Endothelial cell of umbilical vein (primary cell): ENCODE results near the gene PCDH9. TPM values are rescaled to one million over a fixed set of nuclear protein-coding genes. Genes with fewer than 3 reads are reported as not detected.

Source experiments
- BruUV-seq: library from RNA; stranded (reverse); fragments of 400-500 nt; replicated peaks from 2 replicates; lab custom pipeline; 2021; lab: Mats Ljungman, UMichigan
- CTCF ChIA-PET: fragments of 300-600, 350-600 bp; sonication (Branson Sonifier 250); formaldehyde crosslinking; loops from one replicate; lab custom pipeline; 2021; ENCODE audit warnings: antibody characterized with exemption, inconsistent platforms; lab: Charles Lee
- POLR2A ChIA-PET: fragments of 300-600, 350-600 bp; sonication (Branson Sonifier 250); formaldehyde crosslinking; loops from one replicate; lab custom pipeline; 2021; ENCODE audit warnings: antibody characterized with exemption, inconsistent platforms; lab: Charles Lee
- DNase-seq: peaks from one replicate; pipeline ENCODE4 v3.0.0-alpha.2; 2011; ENCODE audit warnings: low read depth, low spot score
- FAIRE-seq: peaks from 2 replicates; lab custom pipeline; 2011; peaks lifted over from hg19 to GRCh38; lab: Jason Lieb, UNC
- H2AFZ ChIP-seq: 2 replicates; pipeline ENCODE4 v1.6.0; 2012; ENCODE audit warnings: low read depth, low read length, control low read depth, inconsistent platforms
- H3K27ac ChIP-seq: 2 replicates; pipeline ENCODE4 v1.5.1; 2011; ENCODE audit warnings: low read depth, mild to moderate bottlenecking, control low read depth, low read length, moderate library complexity; ENCODE audit not compliant: insufficient read depth
- H3K27me3 ChIP-seq, 2 experiments: 2 replicates each; pipeline versions ENCODE4 v1.6.0 to v1.6.1; 2011; ENCODE audit warnings: low read length in 2 of 2, mixed read lengths in 1 of 2; ENCODE audit not compliant: control insufficient read depth in 2 of 2, insufficient read depth in 2 of 2
- H3K36me3 ChIP-seq, 2 experiments: 2 replicates in 1 of 2; 3 replicates in 1 of 2; pipeline ENCODE4 v1.5.1; 2011; ENCODE audit warnings: low read length in 2 of 2, mild to moderate bottlenecking in 1 of 2, moderate library complexity in 1 of 2; ENCODE audit not compliant: control insufficient read depth in 2 of 2, insufficient read depth in 2 of 2; ENCODE audit errors: extremely low read depth in 1 of 2
- H3K4me1 ChIP-seq: 3 replicates; pipeline ENCODE4 v1.5.1; 2011; ENCODE audit warnings: mild to moderate bottlenecking, low read length; ENCODE audit not compliant: control insufficient read depth, insufficient read depth; ENCODE audit errors: extremely low read depth
- H3K4me2 ChIP-seq: 2 replicates; pipeline ENCODE4 v1.6.1; 2011; ENCODE audit warnings: low read length, control low read depth, mixed read lengths; ENCODE audit not compliant: insufficient read depth
- H3K4me3 ChIP-seq, 3 experiments: fragments of 200-600 bp in 1 of 3; sonication (generic), shearing (Covaris generic) in 1 of 3; replicated peaks in 1 of 3; 2 replicates each; pipeline ENCODE4 v1.5.1; 2011 to 2016; ENCODE audit warnings: control low read depth in 3 of 3, low read length in 3 of 3, mild to moderate bottlenecking in 2 of 3, inconsistent platforms in 1 of 3, low read depth in 1 of 3, moderate library complexity in 1 of 3; ENCODE audit not compliant: insufficient read depth in 1 of 3
- H3K79me2 ChIP-seq: 2 replicates; pipeline ENCODE4 v1.6.0; 2012; ENCODE audit warnings: low read length, inconsistent platforms; ENCODE audit not compliant: control insufficient read depth, insufficient read depth
- H3K9ac ChIP-seq: replicated peaks from 2 replicates; pipeline ENCODE3; 2011; ENCODE audit warnings: low read length, control low read depth; ENCODE audit not compliant: insufficient read depth; ENCODE audit errors: extremely low read depth
- H3K9me1 ChIP-seq: replicated peaks from 3 replicates; pipeline ENCODE4 v1.6.0; 2011; ENCODE audit warnings: mild to moderate bottlenecking, low read length; ENCODE audit not compliant: control insufficient read depth, insufficient read depth; ENCODE audit errors: extremely low read depth
- H3K9me3 ChIP-seq: replicated peaks from 2 replicates; pipeline ENCODE4 v1.5.1; 2012; ENCODE audit warnings: low read length, inconsistent platforms; ENCODE audit not compliant: control insufficient read depth, insufficient read depth
- H4K20me1 ChIP-seq: replicated peaks from 2 replicates; pipeline ENCODE3; 2011; ENCODE audit warnings: mild to moderate bottlenecking, low read length; ENCODE audit not compliant: control insufficient read depth, insufficient read depth; ENCODE audit errors: extremely low read depth
- EZH2 ChIP-seq: IDR thresholded peaks from 2 replicates; pipeline ENCODE4 v1.6.1; 2012; ENCODE audit warnings: borderline replicate concordance, low read depth, mild to moderate bottlenecking, moderate library complexity, low read length, inconsistent platforms; ENCODE audit not compliant: severe bottlenecking
- FOS ChIP-seq: IDR thresholded peaks from 2 replicates; pipeline ENCODE4 v1.6.1; 2011; ENCODE audit warnings: mild to moderate bottlenecking, low read length, moderate library complexity, borderline replicate concordance; ENCODE audit not compliant: insufficient read depth
- GATA2 ChIP-seq: IDR thresholded peaks from 2 replicates; pipeline ENCODE4 v1.7.0; 2011; ENCODE audit warnings: low read depth, mild to moderate bottlenecking, moderate library complexity, mixed read lengths, low read length; ENCODE audit not compliant: insufficient read length, insufficient read depth
- JUN ChIP-seq: IDR thresholded peaks from 2 replicates; pipeline ENCODE4 v1.6.1; 2011; ENCODE audit warnings: borderline replicate concordance, low read depth; ENCODE audit not compliant: insufficient read length, insufficient read depth
- MYC ChIP-seq: IDR thresholded peaks from one replicate; pipeline ENCODE4 v1.6.1; 2011; ENCODE audit warnings: mild to moderate bottlenecking, low read depth, low read length
- POLR2A ChIP-seq: IDR thresholded peaks from 2 replicates; pipeline ENCODE4 v1.6.1; 2012; ENCODE audit warnings: low read depth, mild to moderate bottlenecking, control low read depth, low read length
- POLR2AphosphoS5 ChIP-seq: IDR thresholded peaks from 2 replicates; pipeline ENCODE4 v1.6.1; 2012; ENCODE audit warnings: low read depth, mild to moderate bottlenecking, control low read depth, low read length, moderate library complexity; ENCODE audit not compliant: insufficient read depth
- dilution Hi-C: fragments of 300-500 bp; cut with MboI; formaldehyde crosslinking; loops from one replicate; pipeline ENCODE4 v1.15.0; 2019; ENCODE audit warnings: low sequenced_read_pairs; ENCODE audit not compliant: extremely low pct_ligation_motif_present
- intact Hi-C: fragments of 100-400 bp; cut with micrococcal nuclease; formaldehyde crosslinking; loops from one replicate; pipeline ENCODE4 v1.10.0; 2022
- polyA plus RNA-seq, 4 experiments: library from polyadenylated mRNA; depleted of rRNA in 3 of 4; stranded (reverse) in 3 of 4; unstranded in 1 of 4; fragments of >200 nt; gene quantifications; 2 replicates each; pipeline versions ENCODE4 v1.2.1 to v1.2.3, GENCODE V29; 2011 to 2012; ENCODE audit warnings: missing spikeins in 1 of 4
- total RNA-seq: library from RNA; stranded (reverse); gene quantifications from 2 replicates; pipeline ENCODE4 v1.2.3, GENCODE V29; 2021
- TF ChIP-seq, protein P1 (sequence below): IDR thresholded peaks from 2 replicates; pipeline ENCODE4 v1.6.1; 2011; ENCODE audit not compliant: insufficient read depth, insufficient read length
- TF ChIP-seq, protein P2 (sequence below), 2 donors: IDR thresholded peaks; 1 replicate in 1 of 2; 2 replicates in 1 of 2; pipeline ENCODE4 v1.5.1; 2011; ENCODE audit warnings: low read length in 2 of 2, mild to moderate bottlenecking in 2 of 2, moderate library complexity in 2 of 2, control low read depth in 1 of 2, inconsistent platforms in 1 of 2, low read depth in 1 of 2; ENCODE audit not compliant: insufficient read depth in 1 of 2; ENCODE audit errors: extremely low read depth in 1 of 2

PCDH9 gene
- total and polyA plus RNA-seq, 2 donors (not counting 3 experiments of a cell fraction or from before 2014, with no cell fraction given), result 1.1 to 5.2 TPM

DNA sequence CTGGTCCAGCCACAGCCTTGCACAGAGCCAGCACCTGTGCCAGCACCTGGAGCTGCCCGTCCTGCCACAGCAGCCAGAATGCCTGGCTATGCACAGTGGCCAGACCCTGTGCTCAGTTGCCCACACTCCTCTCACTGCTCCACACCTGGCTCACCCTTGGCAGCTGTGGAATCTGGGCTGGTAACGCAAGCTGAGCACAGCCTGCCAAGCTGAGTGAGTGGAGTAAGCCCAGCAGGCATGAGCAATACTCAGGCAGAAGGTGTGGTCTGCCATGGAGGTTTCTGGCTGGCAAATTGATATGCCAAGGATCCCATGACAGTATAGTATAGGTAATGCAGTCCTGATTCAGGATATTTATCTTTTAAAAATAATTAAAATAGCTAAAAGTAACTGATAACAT lies 122.2 kb downstream of the PCDH9 start:
- Histone ChIP-seq H3K36me3 (no peaks in the 10 kb centered on the region), H3K79me2 (no peaks in the 10 kb centered on the region), H4K20me1 (no peaks in the 10 kb centered on the region), H2AFZ (no peak overlapping the region), H3K27me3 (no peaks in the 10 kb centered on the region), H3K9me3 (no peaks in the 10 kb centered on the region), H3K4me2 (no peak overlapping the region), H3K4me1 (no peaks in the 10 kb centered on the region), H3K4me3 (no peak overlapping the region), H3K9me1 (no peaks in the 10 kb centered on the region), H3K27ac (no peak overlapping the region), H3K9ac (no peak overlapping the region)
- ChIA-PET POLR2A (no interaction called here), CTCF (interaction anchor here (1.5 kb wide), 1 partner anchor 30 kb away, joined by 3 read pairs; no protein-coding TSS in a partner anchor)
- FAIRE-seq, result no peak
- no TSS peak for BruUV-seq
- intact Hi-C loops, result no loop called here
- TF ChIP-seq MYC (no peak), JUN (no peak), GATA2 (no peak), POLR2AphosphoS5 (no peak), FOS (no peak), EZH2 (no peak), POLR2A (no peak)
- TF ChIP-seq, protein P1, sequence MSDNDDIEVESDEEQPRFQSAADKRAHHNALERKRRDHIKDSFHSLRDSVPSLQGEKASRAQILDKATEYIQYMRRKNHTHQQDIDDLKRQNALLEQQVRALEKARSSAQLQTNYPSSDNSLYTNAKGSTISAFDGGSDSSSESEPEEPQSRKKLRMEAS, result no peak
- TF ChIP-seq, protein P2, sequence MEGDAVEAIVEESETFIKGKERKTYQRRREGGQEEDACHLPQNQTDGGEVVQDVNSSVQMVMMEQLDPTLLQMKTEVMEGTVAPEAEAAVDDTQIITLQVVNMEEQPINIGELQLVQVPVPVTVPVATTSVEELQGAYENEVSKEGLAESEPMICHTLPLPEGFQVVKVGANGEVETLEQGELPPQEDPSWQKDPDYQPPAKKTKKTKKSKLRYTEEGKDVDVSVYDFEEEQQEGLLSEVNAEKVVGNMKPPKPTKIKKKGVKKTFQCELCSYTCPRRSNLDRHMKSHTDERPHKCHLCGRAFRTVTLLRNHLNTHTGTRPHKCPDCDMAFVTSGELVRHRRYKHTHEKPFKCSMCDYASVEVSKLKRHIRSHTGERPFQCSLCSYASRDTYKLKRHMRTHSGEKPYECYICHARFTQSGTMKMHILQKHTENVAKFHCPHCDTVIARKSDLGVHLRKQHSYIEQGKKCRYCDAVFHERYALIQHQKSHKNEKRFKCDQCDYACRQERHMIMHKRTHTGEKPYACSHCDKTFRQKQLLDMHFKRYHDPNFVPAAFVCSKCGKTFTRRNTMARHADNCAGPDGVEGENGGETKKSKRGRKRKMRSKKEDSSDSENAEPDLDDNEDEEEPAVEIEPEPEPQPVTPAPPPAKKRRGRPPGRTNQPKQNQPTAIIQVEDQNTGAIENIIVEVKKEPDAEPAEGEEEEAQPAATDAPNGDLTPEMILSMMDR (IDR thresholded peaks at IDR 0.05; ENCODE audit: extremely low read depth in 1 of 2, insufficient read depth in 1 of 2, low read depth in 1 of 2, low read length in 2 of 2), result no peak
- dilution Hi-C loops, result no loop called here
- no peak for DNase-seq
